PC-9 (cell line): ENCODE data around the gene DPP9. TPM values are rescaled to one million over a fixed set of nuclear protein-coding genes. Genes with fewer than 3 reads are reported as not detected.

Source experiments
- BruUV-seq: library from RNA; stranded (reverse); fragments of 400-500 nt; replicated peaks from 2 replicates; lab custom pipeline; 2021; lab: Mats Ljungman, UMichigan
- CTCF ChIA-PET: fragments of 300-600 bp; sonication (Branson Sonifier 250); formaldehyde crosslinking; loops from one replicate; lab custom pipeline; 2022; ENCODE audit warnings: antibody characterized with exemption; lab: Charles Lee
- POLR2A ChIA-PET: fragments of 300-600 bp; sonication (Branson Sonifier 250); formaldehyde crosslinking; loops from one replicate; lab custom pipeline; 2022; ENCODE audit warnings: antibody characterized with exemption; ENCODE audit not compliant: unreplicated experiment; lab: Charles Lee
- DNase-seq, 2 experiments: peaks; one replicate each; pipeline versions ENCODE4 v3.0.0 to v3.0.0-alpha.2; 2015 to 2022; ENCODE audit warnings: mixed read lengths in 1 of 2
- H2AFZ ChIP-seq: fragments of 200-600 bp; sonication (generic); 2 replicates; pipeline ENCODE4 v1.8.1; 2017; ENCODE audit warnings: antibody characterized with exemption
- H3F3A ChIP-seq: fragments of 200-600 bp; sonication (generic); 2 replicates; pipeline ENCODE4 v1.8.1; 2017; ENCODE audit warnings: antibody characterized with exemption, mild to moderate bottlenecking, low read depth; ENCODE audit not compliant: insufficient read depth
- H3K27ac ChIP-seq: fragments of 200-600 bp; sonication (generic); 2 replicates; pipeline ENCODE4 v1.6.1; 2016; ENCODE audit warnings: mixed run types
- H3K27me3 ChIP-seq: fragments of 200-600 bp; sonication (generic); 2 replicates; pipeline ENCODE4 v1.6.1; 2016; ENCODE audit warnings: low read depth, mixed run types; ENCODE audit not compliant: insufficient read depth
- H3K36me3 ChIP-seq: fragments of 200-600 bp; sonication (generic); 2 replicates; pipeline ENCODE4 v1.6.1; 2016; ENCODE audit warnings: low read depth, mixed run types
- H3K4me1 ChIP-seq: fragments of 200-600 bp; sonication (generic); replicated peaks from 2 replicates; pipeline ENCODE4 v1.6.1; 2016; ENCODE audit warnings: mixed run types; ENCODE audit not compliant: insufficient read depth
- H3K4me2 ChIP-seq: fragments of 200-600 bp; sonication (generic); 2 replicates; pipeline ENCODE4 v1.6.1; 2017; ENCODE audit warnings: mixed run types
- H3K4me3 ChIP-seq: fragments of 200-600 bp; sonication (generic); 2 replicates; pipeline ENCODE4 v1.6.1; 2016; ENCODE audit warnings: mixed run types
- H3K79me2 ChIP-seq: fragments of 200-600 bp; sonication (generic); 2 replicates; pipeline ENCODE4 v1.6.1; 2017; ENCODE audit warnings: low read depth, mixed run types
- H3K9me2 ChIP-seq: fragments of 200-600 bp; sonication (generic); 2 replicates; pipeline ENCODE4 v1.8.1; 2017; ENCODE audit warnings: mild to moderate bottlenecking; ENCODE audit not compliant: insufficient read depth
- H3K9me3 ChIP-seq: fragments of 200-600 bp; sonication (generic); 2 replicates; pipeline ENCODE4 v1.8.1; 2016; ENCODE audit warnings: low read depth; ENCODE audit not compliant: insufficient read depth
- H4K20me1 ChIP-seq: fragments of 200-600 bp; sonication (generic); 2 replicates; pipeline ENCODE4 v1.8.1; 2017; ENCODE audit not compliant: insufficient read depth
- EZH2 ChIP-seq: fragments of 200-600 bp; sonication (generic); IDR thresholded peaks from 2 replicates; pipeline ENCODE4 v1.8.0; 2017; ENCODE audit warnings: antibody characterized with exemption, low read depth
- intact Hi-C: fragments of 100-400 bp; cut with micrococcal nuclease; formaldehyde crosslinking; loops from one replicate; pipeline ENCODE4 v1.10.0; 2022; ENCODE audit not compliant: unreplicated experiment
- total RNA-seq: library from RNA; stranded (reverse); gene quantifications from 2 replicates; pipeline ENCODE4 v1.2.3, GENCODE V29; 2021
- TF ChIP-seq, protein P1 (sequence below): fragments of 200-600 bp; sonication (generic); conservative IDR thresholded peaks from 2 replicates; pipeline ENCODE4 v1.6.1; 2017; ENCODE audit warnings: mixed run types, antibody characterized with exemption, mild to moderate bottlenecking, moderate library complexity

DPP9 gene
- total RNA-seq, 1 experiment from 2014 or later, result 85.3 TPM

DNA sequence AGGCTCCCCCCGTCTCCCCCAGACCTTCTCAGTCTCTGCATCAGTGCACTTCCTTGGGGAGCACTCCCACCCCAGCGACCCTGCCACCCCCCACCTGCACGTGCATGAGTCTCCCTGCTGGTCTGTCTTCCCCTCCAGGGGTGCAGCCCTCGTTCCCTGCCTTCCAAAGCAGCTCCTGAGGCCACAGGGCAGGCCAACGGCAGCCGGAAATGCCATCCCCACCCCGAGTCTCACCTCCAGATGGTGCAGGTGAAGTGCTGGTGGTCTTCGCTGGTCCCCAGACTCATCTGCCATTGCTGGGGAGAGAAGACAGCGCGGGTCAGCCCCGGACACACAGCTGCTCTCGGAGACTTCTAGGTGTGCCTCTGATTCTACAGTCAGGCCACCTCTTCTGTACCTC, 59.0 kb downstream of the DPP9 start:
- Histone ChIP-seq H3K27ac (no peak overlapping the region), H3K27me3 (no peaks in the 10 kb centered on the region), H3K9me2 (no peaks in the 10 kb centered on the region), H3K79me2 (peaks cover 7% of the 10 kb centered on the region; the same call in 1 of the 2 replicates), H3K36me3 (no peaks in the 10 kb centered on the region), H3K9me3 (no peaks in the 10 kb centered on the region), H3K4me3 (no peak overlapping the region), H3K4me1 (no peaks in the 10 kb centered on the region), H3K4me2 (no peak overlapping the region), H3F3A (no peaks in the 10 kb centered on the region), H2AFZ (no peak overlapping the region), H4K20me1 (no peaks in the 10 kb centered on the region)
- ChIA-PET POLR2A (no interaction called here), CTCF (no interaction called here)
- no peak for TF ChIP-seq EZH2
- TF ChIP-seq, protein P1, sequence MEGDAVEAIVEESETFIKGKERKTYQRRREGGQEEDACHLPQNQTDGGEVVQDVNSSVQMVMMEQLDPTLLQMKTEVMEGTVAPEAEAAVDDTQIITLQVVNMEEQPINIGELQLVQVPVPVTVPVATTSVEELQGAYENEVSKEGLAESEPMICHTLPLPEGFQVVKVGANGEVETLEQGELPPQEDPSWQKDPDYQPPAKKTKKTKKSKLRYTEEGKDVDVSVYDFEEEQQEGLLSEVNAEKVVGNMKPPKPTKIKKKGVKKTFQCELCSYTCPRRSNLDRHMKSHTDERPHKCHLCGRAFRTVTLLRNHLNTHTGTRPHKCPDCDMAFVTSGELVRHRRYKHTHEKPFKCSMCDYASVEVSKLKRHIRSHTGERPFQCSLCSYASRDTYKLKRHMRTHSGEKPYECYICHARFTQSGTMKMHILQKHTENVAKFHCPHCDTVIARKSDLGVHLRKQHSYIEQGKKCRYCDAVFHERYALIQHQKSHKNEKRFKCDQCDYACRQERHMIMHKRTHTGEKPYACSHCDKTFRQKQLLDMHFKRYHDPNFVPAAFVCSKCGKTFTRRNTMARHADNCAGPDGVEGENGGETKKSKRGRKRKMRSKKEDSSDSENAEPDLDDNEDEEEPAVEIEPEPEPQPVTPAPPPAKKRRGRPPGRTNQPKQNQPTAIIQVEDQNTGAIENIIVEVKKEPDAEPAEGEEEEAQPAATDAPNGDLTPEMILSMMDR, result no peak
- no TSS peak for BruUV-seq
- intact Hi-C loops, result no loop called here
- DNase-seq, result no peak

DNA sequence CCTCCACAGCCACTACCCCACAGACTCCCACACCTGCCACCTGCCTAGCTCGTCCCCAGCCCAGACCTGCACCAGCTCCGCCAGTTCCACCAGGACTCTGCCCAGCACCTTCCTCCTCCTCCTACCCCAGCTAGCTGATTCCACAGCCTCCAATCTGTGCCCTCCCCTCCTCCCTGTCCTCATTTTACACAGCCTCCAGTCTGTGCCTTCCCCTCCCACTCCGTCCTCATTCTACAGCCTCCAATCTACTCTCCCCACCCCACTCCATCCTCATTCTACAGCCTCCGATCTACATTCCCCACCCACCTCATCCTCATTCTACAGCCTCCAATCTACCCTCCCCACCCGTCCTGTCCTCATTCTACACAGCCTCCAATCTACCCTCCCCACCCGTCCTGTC, 60.8 kb downstream of the DPP9 start:
- POLR2A ChIA-PET, result interaction anchor here (0.6 kb wide), 1 partner anchor 55 kb away, joined by 8 read pairs; no protein-coding TSS in a partner anchor

DNA sequence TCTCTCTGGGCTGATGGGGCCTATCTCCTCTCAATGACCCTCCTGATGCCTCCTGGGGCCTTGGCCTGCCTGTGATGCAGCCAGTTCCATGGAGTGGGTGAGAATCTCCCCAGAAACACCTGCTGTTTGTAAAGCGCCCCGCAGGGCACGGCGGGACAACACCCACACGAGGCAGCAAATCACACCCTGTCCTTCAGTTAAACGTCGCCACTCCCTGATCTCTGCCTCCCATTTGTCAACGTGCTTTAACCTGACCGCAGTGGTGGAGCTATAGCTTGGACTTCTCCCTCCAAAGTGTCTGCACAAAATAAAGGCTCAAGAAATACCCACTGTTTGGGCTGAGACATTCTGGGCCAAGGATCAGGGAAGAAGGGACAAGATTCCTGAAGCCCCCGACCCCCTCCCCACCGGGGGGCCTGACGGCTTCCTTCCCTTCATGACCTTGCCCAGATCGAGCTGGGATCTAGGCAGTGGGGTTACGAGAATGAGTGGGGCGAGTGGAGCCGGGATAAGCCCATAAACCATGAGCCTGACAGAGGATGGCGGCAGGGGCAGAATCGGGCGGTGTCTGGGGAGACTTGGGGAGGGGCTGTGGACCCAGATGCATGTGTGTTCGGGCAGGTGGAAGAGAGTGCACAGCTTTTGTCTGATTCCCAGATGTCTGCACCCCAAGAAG, 61.5 kb downstream of the DPP9 start:
- Histone ChIP-seq H3K27me3 (no peaks in the 10 kb centered on the region), H3F3A (no peaks in the 10 kb centered on the region), H4K20me1 (no peaks in the 10 kb centered on the region), H3K4me3 (no peak overlapping the region), H2AFZ (no peak overlapping the region), H3K36me3 (no peaks in the 10 kb centered on the region), H3K4me1 (no peaks in the 10 kb centered on the region), H3K79me2 (no peaks in the 10 kb centered on the region), H3K9me2 (no peaks in the 10 kb centered on the region), H3K27ac (no peak overlapping the region), H3K9me3 (no peaks in the 10 kb centered on the region), H3K4me2 (no peak overlapping the region)
- intact Hi-C loops, result no loop called here
- CTCF ChIA-PET, result no interaction called here
- POLR2A ChIA-PET, result interaction anchor here (0.6 kb wide), 1 partner anchor 55 kb away, joined by 8 read pairs; no protein-coding TSS in a partner anchor
- BruUV-seq, result no TSS peak
- TF ChIP-seq, protein P1, result no peak
- no peak for TF ChIP-seq EZH2
- no peak for DNase-seq

More for the DNA sequence above, 60.8 kb downstream of the DPP9 start:
- no peak overlapping the region for H3K27ac ChIP-seq
- no peaks in the 10 kb centered on the region for H3K9me3 ChIP-seq
- TF ChIP-seq, protein P1, result no peak
- no peak for TF ChIP-seq EZH2
- DNase-seq, result no peak
- H3K79me2 ChIP-seq, result no peaks in the 10 kb centered on the region
- intact Hi-C loops, result no loop called here
- H2AFZ ChIP-seq, result no peak overlapping the region
- no peaks in the 10 kb centered on the region for H3F3A ChIP-seq
- BruUV-seq, result no TSS peak
- no peaks in the 10 kb centered on the region for H3K4me1 ChIP-seq
- H3K9me2 ChIP-seq, result no peaks in the 10 kb centered on the region
- H4K20me1 ChIP-seq, result no peaks in the 10 kb centered on the region
- no peaks in the 10 kb centered on the region for H3K36me3 ChIP-seq
- CTCF ChIA-PET, result no interaction called here
- no peaks in the 10 kb centered on the region for H3K27me3 ChIP-seq
- no peak overlapping the region for H3K4me3 ChIP-seq
- no peak overlapping the region for H3K4me2 ChIP-seq
